HG03175 (cell line): ENCODE measurements around the gene TNFRSF9.
A peak's percentile ranks its signal among the peaks of the same experiment; 100 is the strongest.
"Not testable (repeated sequence)": the region's sequence is repeated elsewhere in the genome, so short reads cannot be mapped to it uniquely, and the experiment has no call there.

Experiments used
- ATAC-seq: cut with Tn5 transposase; IDR thresholded peaks from one replicate; pipeline ENCODE4 v1.9.1; 2021; ENCODE audit warnings: mild to moderate bottlenecking, moderate library complexity; ENCODE audit not compliant: unreplicated experiment

TNFRSF9 gene

DNA sequence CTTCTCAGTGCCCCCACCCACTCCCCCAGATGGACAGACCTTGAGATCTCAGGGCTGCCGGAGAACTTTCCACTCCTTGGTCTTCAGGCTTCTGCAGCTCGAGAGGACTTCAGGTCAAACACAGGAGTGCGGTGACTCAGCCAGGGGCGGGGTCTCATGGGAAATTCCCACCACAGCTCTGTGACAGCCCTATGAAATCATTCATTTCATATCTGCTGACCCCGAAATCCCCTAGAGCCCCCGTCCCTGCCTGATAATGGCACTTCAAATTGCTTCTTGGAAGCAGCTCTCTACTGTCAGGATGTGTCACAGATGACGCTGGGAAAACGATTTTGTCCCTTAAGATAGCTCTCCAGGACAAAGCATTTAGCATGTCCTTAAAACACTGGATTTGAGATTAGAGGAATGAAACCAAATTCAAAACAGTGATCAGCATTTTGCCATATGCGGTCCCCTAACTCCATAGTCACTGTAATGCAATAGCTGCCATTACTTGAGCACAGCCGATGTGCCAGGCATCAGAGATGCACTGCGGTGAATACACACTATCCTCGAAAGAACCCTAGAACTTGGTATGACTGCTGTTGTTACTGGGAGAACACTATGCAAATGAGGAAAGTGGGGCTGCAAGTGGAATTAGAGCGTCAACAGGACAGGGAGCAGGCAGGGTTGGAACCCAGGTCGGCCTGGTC lies at the start of gene TNFRSF9:
TSS of gene TNFRSF9 (minus strand) at position 95 of the 692 bp plus-strand sequence. CDS start 845 bp downstream, outside the sequence.
- no peak for ATAC-seq

DNA sequence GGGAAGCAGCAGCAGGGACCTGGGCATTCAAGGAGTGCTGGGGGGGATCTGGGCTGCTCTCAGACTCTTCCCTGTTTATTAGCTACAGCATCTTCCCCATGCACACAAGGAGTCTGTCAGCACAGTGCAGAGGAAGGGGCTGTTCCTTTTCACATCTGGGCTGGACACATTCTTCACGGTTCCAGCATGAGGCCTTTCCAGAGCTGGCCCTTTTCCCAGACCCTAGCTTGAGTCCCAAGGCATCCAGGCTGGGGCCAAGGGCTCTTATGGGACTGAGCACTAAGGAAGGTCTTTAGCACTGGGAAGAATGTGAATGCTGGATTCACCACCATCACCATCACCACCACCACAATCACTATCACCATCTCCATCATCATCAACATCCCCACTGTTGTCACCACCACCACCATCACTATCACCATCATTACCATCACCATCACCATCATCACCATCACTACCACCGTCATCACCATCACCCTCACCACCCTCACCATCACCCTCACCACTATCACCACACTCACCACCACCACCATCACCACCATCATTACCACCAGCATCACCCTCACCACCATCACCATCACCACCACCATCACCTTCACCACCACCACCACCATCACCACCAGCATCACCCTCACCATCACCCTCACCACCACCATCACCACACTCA lies 49.3 kb upstream of the TNFRSF9 start:
- no peak for ATAC-seq

DNA sequence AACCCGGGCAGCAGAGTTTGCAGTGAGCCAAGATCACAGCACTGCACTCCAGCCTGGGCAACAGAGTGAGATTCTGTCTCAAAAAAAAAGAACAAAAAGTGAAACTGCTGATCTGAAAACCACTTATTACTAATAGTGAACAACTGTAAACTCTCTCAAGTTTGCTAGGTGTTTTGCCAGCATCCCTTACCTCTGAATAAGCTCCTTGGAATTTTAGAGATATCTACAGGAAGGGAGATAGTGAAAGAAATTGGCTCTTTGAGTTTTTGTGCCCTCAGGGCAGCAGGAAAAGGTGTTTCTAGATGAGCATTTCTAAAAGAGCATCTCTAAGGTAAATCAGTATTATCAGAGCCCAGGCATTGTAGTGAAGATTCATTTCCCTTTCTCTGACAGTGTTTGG lies 47.9 kb upstream of the TNFRSF9 start:
- ATAC-seq = no peak

DNA sequence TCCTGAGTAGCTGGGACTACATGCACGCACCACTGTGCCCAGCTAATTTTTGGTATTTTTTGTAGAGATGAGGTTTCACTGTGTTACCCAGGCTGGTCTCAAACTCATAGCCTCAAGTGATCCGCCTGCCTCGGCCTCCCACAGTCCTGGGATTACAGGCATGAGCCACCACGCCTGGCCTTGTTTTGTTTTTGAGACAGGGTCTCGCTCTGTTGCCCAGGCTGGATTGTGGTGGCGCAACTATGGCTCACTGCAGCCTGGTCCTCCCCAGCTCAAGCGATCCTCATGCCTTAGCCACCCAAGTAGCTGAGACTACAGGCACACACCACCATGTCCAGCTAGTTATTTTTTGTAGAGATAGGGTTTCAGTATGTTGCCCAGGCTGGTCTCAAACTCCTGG lies 46.9 kb upstream of the TNFRSF9 start:
- ATAC-seq = no peak

DNA sequence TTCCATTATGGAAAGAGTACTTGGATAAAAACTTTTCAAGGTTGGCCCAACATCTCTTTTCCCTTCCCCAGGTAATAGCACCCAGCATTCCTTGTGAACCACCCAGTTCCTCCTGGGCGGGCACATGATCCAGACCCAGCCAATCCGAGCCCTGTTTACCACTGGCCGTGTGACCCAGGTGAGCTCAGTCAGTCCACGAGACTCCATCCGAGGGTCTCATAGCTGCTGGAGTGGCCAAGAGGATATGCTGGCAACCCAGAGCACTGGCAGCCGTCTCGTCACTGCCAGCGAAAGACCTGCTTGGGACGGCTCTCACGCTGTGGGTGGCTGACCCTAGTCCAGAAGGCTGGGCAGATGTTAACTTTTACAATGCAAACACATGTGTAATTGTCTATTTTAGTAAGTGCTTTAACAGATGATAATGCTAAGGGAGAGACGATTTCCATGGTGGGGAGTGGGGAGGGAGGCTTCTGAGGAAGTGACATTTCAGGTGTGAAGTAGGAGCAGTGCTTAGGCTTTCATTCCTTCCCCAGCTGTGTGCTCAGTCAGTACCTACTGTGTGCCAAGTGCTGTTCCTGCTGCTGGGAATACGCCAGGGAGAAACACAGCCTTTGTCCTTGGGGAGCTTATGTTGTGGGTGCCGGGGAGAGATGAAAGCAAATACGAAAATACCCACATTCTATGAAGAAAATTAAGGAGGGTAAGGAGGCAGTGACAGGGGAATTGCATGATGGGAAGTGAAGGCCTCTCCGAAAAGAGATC lies 45.4 kb upstream of the TNFRSF9 start:
- no peak for ATAC-seq

DNA sequence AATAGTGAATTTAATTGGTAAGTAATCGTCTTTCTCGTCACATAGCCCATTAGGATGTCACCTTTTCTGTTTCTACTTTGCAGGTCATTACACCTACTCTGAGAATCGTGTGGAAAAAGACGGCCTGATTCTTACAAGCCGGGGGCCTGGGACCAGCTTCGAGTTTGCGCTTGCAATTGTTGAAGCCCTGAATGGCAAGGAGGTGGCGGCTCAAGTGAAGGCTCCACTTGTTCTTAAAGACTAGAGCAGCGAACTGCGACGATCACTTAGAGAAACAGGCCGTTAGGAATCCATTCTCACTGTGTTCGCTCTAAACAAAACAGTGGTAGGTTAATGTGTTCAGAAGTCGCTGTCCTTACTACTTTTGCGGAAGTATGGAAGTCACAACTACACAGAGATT lies 44.2 kb upstream of the TNFRSF9 start:
- ATAC-seq = no peak

DNA sequence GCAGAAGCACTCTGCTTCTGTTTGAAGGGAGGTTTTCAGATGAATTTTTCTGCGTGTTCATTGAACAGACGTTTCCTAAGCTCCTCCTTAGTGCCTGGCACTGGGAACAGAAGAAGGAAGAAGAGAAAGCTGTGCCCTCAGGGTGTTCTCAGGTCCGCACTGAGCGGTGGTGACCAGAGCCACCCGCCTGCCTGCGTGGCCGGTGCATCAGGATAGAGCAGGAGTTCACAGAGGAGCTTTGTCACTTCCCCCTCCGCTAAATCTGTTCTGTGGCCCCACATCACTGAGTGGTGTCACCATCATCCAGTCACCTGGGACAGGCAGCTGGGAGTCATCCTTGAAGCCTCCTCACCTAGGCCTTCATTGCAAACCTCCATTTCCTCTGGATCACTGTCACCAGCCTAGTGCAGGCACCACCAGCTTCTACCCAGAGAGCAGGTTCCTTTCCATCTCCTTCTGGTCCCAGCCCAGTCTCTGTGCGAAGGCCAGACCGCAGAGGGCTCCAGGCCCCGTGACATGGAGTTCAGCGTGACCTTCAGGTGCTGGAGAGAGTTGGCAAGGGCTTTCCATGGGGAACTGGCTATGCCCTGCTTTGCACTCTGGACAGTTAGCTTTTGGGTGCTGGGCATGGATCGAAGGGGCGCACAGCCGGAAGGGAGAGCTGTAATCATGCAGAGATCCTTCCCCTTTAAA lies 42.6 kb upstream of the TNFRSF9 start:
- ATAC-seq = no peak

DNA sequence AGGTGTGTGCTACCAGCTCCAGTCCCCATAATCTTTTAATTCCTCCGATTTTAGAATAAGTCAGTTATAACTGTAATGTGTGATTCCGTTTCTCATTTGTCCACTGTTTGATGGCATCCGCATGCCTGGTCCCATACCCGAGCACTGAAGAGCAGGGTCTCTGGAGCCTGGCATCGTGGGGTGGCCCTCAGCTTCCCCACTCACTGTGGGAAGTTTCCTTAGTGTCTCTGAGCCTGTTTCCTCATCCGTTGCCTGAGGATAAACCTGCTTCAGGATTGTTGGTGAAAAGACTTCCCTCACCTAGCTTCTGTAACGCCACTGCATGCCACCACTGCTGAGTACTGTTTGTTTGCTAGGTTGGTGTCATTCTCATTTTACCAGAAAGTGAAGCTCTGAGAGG lies 40.3 kb upstream of the TNFRSF9 start:
- ATAC-seq = no peak

DNA sequence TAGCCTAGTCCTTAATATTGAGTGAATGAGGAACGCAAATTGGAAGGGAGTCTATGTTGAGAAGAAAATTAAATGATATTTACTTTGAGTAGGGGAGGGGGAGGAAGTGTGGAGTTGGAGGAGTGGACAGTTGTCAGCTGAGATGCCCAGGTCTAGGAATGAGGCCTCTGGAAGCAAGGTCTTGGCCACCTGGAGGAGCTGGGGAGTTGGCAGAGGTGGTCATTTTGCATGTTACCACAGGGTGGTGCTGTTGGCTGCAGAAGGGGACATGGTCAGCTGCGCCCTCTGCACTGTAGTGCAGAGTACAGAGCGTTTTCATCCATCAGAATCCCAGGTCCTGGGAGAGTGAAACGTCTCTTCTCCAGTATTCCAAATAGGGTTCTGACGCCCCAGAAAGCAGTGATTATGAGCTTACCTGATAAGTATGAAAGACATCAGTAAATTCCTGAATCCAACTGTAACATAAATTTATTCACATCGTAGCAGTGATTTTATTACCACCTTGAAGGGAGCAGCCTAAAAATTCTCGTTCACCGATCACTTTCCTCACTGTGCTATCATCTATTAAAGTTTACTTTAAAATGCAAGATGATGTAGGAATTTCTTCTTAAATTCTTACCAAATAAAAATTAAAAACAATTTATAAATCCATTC lies 34.7 kb upstream of the TNFRSF9 start:
- no peak for ATAC-seq

DNA sequence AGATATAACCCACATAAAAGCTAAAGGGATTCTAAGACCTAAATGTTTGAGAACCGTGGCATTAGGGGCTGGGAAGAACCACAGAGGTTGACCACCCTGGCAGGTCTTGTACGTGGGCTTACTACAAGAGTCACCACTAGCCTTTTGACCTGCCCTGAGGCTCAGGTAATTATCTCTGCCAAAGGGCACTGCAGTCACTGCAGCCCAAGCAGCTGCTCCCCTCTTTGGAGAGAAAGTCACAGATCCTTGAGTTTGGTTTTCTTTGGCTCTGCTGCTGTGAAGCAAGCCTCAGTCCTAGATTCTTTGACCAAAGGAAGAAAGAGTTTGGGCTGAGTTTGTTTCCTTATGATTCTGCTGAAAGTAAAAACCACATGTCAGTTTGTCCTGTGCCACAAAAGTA lies 32.4 kb upstream of the TNFRSF9 start:
- ATAC-seq = no peak

DNA sequence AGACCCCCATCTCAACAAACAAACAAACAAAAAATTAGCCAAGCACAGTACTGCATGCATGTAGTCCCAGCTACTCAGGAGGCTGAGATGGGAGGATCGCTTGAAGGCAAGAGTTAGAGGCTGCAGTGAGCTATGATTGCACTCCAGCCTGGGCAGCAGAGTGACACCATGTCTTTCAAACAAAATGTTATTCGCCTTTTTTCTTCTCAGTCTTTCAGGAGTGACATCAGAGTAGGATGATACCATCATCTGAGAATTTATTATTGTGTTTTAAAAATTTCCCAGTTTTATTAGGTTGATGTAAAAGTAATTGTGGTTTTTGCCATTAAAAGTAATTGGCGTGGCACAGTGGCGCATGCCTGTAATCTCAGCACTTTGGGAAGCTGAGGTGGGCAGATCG lies 31.6 kb upstream of the TNFRSF9 start:
- ATAC-seq = no peak

DNA sequence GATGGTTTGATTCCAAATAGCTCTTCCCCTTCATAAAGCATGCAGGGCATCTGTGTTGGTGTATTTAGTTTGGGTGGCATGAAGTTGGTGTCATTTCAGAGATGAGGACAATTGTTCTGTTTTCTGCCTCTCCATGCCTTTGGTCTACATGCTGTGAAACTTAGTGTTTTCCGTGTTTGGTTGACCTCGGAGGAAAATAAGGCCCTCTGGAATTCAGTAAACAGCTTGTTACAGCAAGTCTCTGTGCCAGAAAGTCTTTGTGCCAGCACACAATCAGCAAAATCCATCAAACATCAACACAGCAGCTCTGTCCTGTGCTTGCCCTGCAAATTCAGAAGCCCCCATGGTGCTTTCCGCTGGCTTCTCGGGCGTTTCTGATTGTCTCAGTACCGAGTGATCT lies 30.4 kb upstream of the TNFRSF9 start:
- no peak for ATAC-seq

DNA sequence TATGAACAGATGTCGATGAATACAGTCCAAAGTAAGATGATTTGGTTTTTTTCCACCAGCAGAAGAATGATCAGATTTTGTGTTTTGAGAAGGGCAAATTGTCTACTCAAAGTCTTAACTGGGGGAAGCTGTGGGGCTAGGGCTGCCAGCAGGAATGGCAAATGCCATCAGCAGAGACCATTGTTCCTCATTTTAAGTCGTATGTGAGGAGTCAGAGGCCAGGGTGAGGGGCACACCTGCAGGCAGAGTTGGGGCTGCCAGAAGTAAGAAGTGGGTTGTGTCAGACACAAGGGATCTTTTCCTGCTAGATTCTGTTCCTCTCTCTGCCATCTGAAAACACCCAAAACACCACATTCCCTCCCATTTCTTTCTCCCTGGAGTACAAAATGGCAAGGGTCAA lies 29.6 kb upstream of the TNFRSF9 start:
- no peak for ATAC-seq

DNA sequence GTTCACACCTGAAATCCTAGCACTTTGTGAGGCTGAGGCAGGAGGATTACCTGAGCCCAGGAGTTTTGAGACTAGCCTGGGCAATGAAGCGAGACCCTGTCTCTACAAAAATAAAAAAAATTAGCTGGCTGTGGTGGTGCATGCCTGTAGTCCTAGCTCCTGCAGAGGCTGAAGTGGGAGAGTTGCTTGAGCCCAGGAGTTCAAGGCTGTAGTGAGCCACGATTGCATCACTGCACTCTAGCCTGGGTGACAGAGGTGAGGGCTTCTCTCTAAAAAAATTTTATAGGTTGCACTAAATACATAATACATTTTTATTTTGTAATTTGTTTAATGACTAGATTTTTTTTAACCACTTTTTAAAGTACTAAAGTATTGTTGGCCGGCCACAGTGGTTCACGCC lies 27.0 kb upstream of the TNFRSF9 start:
- ATAC-seq = no peak

DNA sequence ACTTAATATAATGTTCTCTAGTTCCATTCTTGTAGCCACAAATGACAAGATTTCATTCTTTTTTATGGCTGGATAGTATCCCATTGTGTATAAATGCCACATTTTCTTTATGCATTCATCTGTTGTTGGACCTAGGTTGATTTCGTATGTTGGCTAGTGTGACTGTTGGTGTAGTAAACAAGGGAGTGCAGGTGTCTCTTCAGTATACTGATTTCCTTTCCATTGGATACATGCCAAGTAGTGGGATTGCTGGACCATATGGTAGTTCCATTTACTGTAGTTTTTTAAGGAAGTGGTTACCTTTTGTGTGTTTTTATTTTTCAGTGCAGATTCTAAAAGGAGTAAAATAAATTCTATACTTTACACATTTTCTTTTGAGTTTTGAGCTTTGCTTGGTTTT lies 26.6 kb upstream of the TNFRSF9 start:
- no peak for ATAC-seq

DNA sequence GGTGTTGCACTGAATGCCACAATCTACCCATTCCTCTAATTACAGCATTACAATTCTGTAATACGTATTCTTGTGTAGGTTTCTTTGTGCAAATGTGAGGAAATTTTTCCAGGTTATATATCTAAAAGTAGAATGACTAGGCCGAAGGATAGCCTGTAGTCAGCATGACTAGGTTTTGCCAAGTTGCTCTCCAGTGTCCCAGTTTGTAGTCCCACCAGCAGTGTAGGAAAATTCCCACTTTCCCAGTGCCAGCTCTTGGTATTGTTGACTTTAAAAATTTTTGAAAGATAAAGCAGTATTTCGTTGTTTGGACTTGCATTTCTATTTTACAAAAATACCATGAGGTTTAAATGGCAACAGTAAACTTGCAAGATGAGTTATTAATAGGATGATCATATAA lies 23.8 kb upstream of the TNFRSF9 start:
- no peak for ATAC-seq

DNA sequence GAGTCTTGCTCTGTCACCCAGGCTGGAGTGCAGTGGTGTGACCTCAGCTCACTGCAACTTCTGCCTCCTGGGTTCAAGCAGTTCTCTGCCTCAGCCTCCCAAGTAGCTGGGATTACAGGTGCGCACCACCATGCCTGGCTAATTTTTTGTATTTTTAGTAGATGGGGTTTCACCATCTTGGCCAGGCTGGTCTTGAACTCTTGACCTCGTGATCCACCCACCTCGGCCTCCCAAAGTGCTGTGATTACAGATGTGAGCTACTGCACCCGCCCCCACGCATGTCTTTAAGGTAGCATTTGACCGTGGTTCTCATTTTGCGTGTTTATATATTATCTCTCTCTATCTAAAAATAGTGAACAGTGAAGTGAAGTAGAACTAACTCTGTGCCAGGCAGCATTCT lies 23.2 kb upstream of the TNFRSF9 start:
- ATAC-seq = not testable (repeated sequence)

DNA sequence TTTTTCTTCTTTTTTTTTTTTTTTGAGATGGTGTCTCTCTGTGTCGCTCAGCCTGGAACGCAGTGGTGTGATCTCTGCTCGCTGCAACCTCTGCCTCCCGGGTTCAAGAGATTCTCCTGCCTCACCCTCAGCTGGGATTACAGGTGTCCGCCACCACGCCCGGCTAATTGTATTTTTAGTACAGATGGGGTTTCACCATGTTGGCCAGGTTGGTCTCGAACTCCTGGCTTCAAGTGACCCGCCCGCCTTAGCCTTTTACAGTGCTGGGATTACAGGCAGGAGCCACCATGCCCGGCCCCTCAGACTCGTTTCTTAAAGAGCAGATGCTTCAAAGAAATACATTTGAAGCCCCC lies 22.7 kb upstream of the TNFRSF9 start:
- not testable (repeated sequence) for ATAC-seq

DNA sequence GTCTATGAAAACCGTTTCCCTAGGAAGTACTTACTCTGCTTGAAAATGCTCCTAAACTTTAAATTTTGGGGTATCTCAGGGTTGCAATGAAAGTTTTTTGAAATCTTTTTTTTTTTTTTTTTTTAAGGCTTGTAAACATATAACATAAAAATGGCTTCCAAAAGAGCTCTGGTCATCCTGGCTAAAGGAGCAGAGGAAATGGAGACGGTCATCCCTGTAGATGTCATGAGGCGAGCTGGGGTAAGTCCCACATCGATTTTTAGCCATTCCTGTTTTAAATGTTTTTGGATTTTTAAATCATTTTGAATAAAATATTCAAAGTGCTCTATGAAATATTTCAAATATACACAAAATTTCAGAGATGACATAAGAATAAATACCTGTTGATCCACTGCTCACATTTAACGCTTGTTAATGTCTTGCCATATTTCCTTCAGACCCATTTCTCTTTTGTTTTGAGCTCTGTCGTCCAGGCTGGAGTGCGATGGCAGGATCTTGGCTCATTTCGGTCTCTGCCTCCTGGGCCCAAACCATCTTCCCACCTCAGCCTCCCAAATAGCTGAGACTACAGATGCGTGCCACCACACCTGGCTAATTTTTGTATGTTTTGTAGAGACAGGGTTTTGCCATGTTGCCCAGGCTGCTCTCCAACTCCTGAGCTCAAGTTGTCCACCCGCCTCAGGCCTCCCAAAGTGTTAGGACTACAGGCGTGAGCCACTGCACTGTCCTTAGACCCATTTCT lies 22.2 kb upstream of the TNFRSF9 start:
- no peak for ATAC-seq

DNA sequence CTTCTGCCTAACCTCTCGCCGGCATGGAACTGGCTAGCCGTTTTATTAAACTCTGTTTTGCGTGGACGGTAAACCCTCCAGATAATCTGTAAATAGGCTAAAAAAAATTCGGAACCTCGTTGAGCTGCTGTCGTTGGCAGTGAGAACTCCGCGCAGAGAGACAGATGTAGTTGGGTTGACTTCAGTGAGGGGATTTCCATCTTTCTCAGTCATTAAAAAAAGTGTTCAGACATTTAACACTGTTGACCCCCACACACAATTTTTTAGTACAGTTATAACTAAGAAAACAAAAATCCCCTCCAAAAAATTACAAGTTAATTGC lies 21.3 kb upstream of the TNFRSF9 start:
- peak; percentile 7 for ATAC-seq
